HCT116 (cell line): ENCODE measurements around the gene TNFSF10.

Experiments used
- CTCF ChIP-seq, 3 experiments: fragments of 200-600 bp in 1 of 3; sonication (generic) in 1 of 3; IDR thresholded peaks in 2 of 3; conservative IDR thresholded peaks in 1 of 3; 2 replicates each; pipeline ENCODE4 v1.5.1; 2012 to 2017; ENCODE audit warnings: low read depth in 2 of 3, low read length in 2 of 3, antibody characterized with exemption in 1 of 3, borderline replicate concordance in 1 of 3, control low read depth in 1 of 3, mild to moderate bottlenecking in 1 of 3, mixed read lengths in 1 of 3, mixed run types in 1 of 3, moderate library complexity in 1 of 3; ENCODE audit not compliant: insufficient read depth in 1 of 3
- EGR1 ChIP-seq: IDR thresholded peaks from 2 replicates; pipeline ENCODE4 v1.6.1; 2012; ENCODE audit warnings: low read depth
- ELF1 ChIP-seq: IDR thresholded peaks from 2 replicates; pipeline ENCODE4 v1.6.1; 2012; ENCODE audit warnings: low read depth, borderline replicate concordance
- EZH2phosphoT487 ChIP-seq: fragments of 200-600 bp; IDR thresholded peaks from 2 replicates; pipeline ENCODE4 v1.6.1; 2018; ENCODE audit warnings: antibody characterized with exemption, borderline replicate concordance
- MAX ChIP-seq: IDR thresholded peaks from 2 replicates; pipeline ENCODE4 v1.6.1; 2012
- POLR2A ChIP-seq: IDR thresholded peaks from 2 replicates; pipeline ENCODE4 v1.7.0; 2011; ENCODE audit warnings: borderline replicate concordance; ENCODE audit not compliant: insufficient read depth, insufficient read length; ENCODE audit errors: extremely low read depth
- POLR2AphosphoS5 ChIP-seq: IDR thresholded peaks from 2 replicates; pipeline ENCODE4 v1.6.1; 2011; ENCODE audit warnings: mild to moderate bottlenecking, low read depth, low read length, moderate library complexity
- SRF ChIP-seq: IDR thresholded peaks from 2 replicates; pipeline ENCODE4 v1.6.1; 2012; ENCODE audit warnings: low read depth
- YY1 ChIP-seq: IDR thresholded peaks from 2 replicates; pipeline ENCODE4 v1.6.1; 2011; ENCODE audit warnings: low read length, low read depth, moderate library complexity, mild to moderate bottlenecking; ENCODE audit not compliant: insufficient replicate concordance; ENCODE audit errors: extremely low read depth
- ZBTB33 ChIP-seq: IDR thresholded peaks from 2 replicates; pipeline ENCODE4 v1.6.1; 2011; ENCODE audit warnings: mild to moderate bottlenecking, low read length, moderate library complexity; ENCODE audit not compliant: insufficient replicate concordance; ENCODE audit errors: extremely low read depth

DNA sequence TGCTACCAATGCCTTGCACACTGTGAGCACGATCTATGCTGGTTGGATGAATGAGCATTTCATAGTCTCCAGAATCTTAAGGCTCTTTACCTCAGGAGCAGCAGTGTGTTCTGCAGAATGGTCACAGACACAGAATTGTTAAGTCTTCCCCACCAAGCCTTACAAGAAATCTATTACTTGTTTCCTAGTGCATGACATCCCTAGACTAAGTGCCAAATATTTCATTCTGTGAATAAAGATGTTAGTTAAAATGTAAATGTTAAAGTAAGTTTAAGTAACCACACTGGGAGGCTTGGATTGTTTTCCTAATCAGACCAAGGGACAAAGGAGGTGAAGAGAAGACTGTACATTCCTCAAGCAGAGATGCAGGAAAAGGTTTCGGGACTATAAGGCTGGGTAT, 4.1 kb upstream of the TNFSF10 start:
- TF ChIP-seq CTCF (IDR thresholded peaks at IDR 0.05 in 2 of 3, conservative IDR thresholded peaks at IDR 0.05 in 1 of 3; ENCODE audit: borderline replicate concordance in 1 of 3, insufficient read depth in 1 of 3, low read depth in 2 of 3, low read length in 2 of 3) (no peak), EZH2phosphoT487 (no peak), POLR2AphosphoS5 (no peak), POLR2A (no peak), SRF (no peak), MAX (no peak), ELF1 (no peak), EGR1 (no peak), ZBTB33 (no peak), YY1 (no peak)
